GM10266 (cell line): ENCODE results near the gene LMBR1.
"Not testable (repeated sequence)": the region's sequence is repeated elsewhere in the genome, so short reads cannot be mapped to it uniquely, and the experiment has no call there.

Experiments
- DNase-seq: peaks from one replicate; pipeline ENCODE4 v3.0.0; 2012; ENCODE audit errors: extremely low spot score
- CTCF ChIP-seq: IDR thresholded peaks from 2 replicates; pipeline ENCODE4 v1.5.1; 2012; ENCODE audit warnings: mild to moderate bottlenecking, low read depth; ENCODE audit not compliant: control insufficient read depth, insufficient read depth; ENCODE audit errors: missing control alignments

Gene LMBR1

GRCh38 chr7:156892821-156893706 is at the start of gene LMBR1:
TSS of gene LMBR1 (minus strand) at chr7:156893183. CDS start at chr7:156892993, 190 bp downstream.
- no peak for TF ChIP-seq CTCF
- DNase-seq, result peak; percentile 99

GRCh38 chr7:156942708-156943090 is 49.7 kb upstream of the LMBR1 start:
- no peak for TF ChIP-seq CTCF
- no peak for DNase-seq

GRCh38 chr7:156941393-156942182 is 48.6 kb upstream of the LMBR1 start:
- no peak for TF ChIP-seq CTCF
- no peak for DNase-seq

- no peak for TF ChIP-seq CTCF
- no peak for DNase-seq
Observed at GRCh38 chr7:156940421-156941122, 47.6 kb upstream of the LMBR1 start.

GRCh38 chr7:156936766-156937165 is 43.8 kb upstream of the LMBR1 start:
- DNase-seq, result not testable (repeated sequence)

- TF ChIP-seq CTCF, result no peak
- no peak for DNase-seq
Observed at GRCh38 chr7:156935250-156935649, 42.3 kb upstream of the LMBR1 start.

- DNase-seq, result no peak
- no peak for TF ChIP-seq CTCF
Observed at GRCh38 chr7:156932006-156932405, 39.0 kb upstream of the LMBR1 start.
